Suprapubic skin (tissue), 4 donors: ENCODE results near the gene LSM2. TPM values are rescaled to one million over a fixed set of nuclear protein-coding genes. Genes with fewer than 3 reads are reported as not detected.
A peak's percentile ranks its signal among the peaks of the same experiment; 100 is the strongest.
"Not testable (repeated sequence)": the region's sequence is repeated elsewhere in the genome, so short reads cannot be mapped to it uniquely, and the experiment has no call there.

Source experiments
- DNase-seq, 2 donors: peaks; one replicate each; pipeline ENCODE4 v3.0.0-alpha.2; 2019; ENCODE audit warnings: low spot score in 2 of 2
- H3K27ac ChIP-seq: fragments of 200-600 bp; sonication (generic); one replicate; pipeline ENCODE4 v1.5.1; 2019
- H3K27me3 ChIP-seq: fragments of 200-600 bp; sonication (generic); one replicate; pipeline ENCODE4 v1.5.1; 2019
- H3K36me3 ChIP-seq: fragments of 200-600 bp; sonication (generic); one replicate; pipeline ENCODE4 v1.5.1; 2019
- H3K4me1 ChIP-seq: fragments of 200-600 bp; sonication (generic); one replicate; pipeline ENCODE4 v1.5.1; 2019
- H3K4me3 ChIP-seq: fragments of 200-600 bp; sonication (generic); one replicate; pipeline ENCODE4 v1.5.1; 2019; ENCODE audit warnings: mild to moderate bottlenecking
- H3K9me3 ChIP-seq: fragments of 200-600 bp; sonication (generic); one replicate; pipeline ENCODE4 v1.5.1; 2019
- CTCF ChIP-seq, 2 donors: fragments of 200-600 bp in 1 of 2; fragments of 450-650 bp in 1 of 2; sonication (generic) in 1 of 2; IDR thresholded peaks; one replicate each; pipeline ENCODE4 v1.5.1; 2016 to 2019; ENCODE audit warnings: antibody characterized with exemption in 2 of 2, mild to moderate bottlenecking in 1 of 2, moderate library complexity in 1 of 2
- EP300 ChIP-seq: sonication (generic); formaldehyde crosslinking; IDR thresholded peaks from one replicate; pipeline ENCODE4 v1.6.1; 2017; ENCODE audit warnings: antibody characterized with exemption
- POLR2A ChIP-seq, 2 donors: fragments of 450-650 bp; IDR thresholded peaks; one replicate each; pipeline ENCODE4 v1.6.1; 2017; ENCODE audit warnings: antibody characterized with exemption in 2 of 2, mild to moderate bottlenecking in 2 of 2, moderate library complexity in 2 of 2
- POLR2AphosphoS5 ChIP-seq, 3 donors: sonication (generic); formaldehyde crosslinking; IDR thresholded peaks; one replicate each; pipeline ENCODE4 v1.6.1; 2017; ENCODE audit warnings: antibody characterized with exemption in 3 of 3
- WGBS: methylation state at CpG from one replicate; pipeline ENCODE4 v1.1.5; 2018; 5-methylcytosine and 5-hydroxymethylcytosine counted together
- total RNA-seq, 4 donors: library from RNA; depleted of rRNA; stranded (reverse); fragments of >200 nt; gene quantifications; one replicate each; pipeline ENCODE4 v1.1.0, GENCODE V29; 2016

Gene LSM2
- total RNA-seq, 4 donors from 2014 or later: 21.7 to 39.5 (median 30.2) TPM

- 98% methylated on average over 3 of the region's 3 CpGs for WGBS
- no peaks in the 10 kb centered on the region for H3K4me1 ChIP-seq
- no peak overlapping the region for H3K4me3 ChIP-seq
- no peaks in the 10 kb centered on the region for H3K9me3 ChIP-seq
- TF ChIP-seq CTCF (IDR thresholded peaks at IDR 0.05) (no peak), POLR2A (IDR thresholded peaks at IDR 0.05) (no peak), POLR2AphosphoS5 (IDR thresholded peaks at IDR 0.05) (no peak), EP300 (no peak)
- no peak overlapping the region for H3K27ac ChIP-seq
- no peaks in the 10 kb centered on the region for H3K27me3 ChIP-seq
- no peak for DNase-seq
- H3K36me3 ChIP-seq: peaks cover 16% of the 10 kb centered on the region
These were observed 37.7 kb upstream of the LSM2 start for GRCh38 chr6:31844507-31844906.

GRCh38 chr6:31842053-31842452 lies 35.3 kb upstream of the LSM2 start:
- 73% methylated on average over 9 of the region's 9 CpGs for WGBS
- TF ChIP-seq CTCF (IDR thresholded peaks at IDR 0.05) (no peak), POLR2A (IDR thresholded peaks at IDR 0.05) (no peak), POLR2AphosphoS5 (IDR thresholded peaks at IDR 0.05) (no peak), EP300 (no peak)
- no peak overlapping the region for H3K27ac ChIP-seq
- H3K9me3 ChIP-seq: no peaks in the 10 kb centered on the region
- peaks cover 40% of the 10 kb centered on the region for H3K36me3 ChIP-seq
- no peak overlapping the region for H3K4me3 ChIP-seq
- peaks cover 18% of the 10 kb centered on the region for H3K4me1 ChIP-seq
- DNase-seq: no peak
- H3K27me3 ChIP-seq: no peaks in the 10 kb centered on the region

- H3K27me3 ChIP-seq, H3K4me3 ChIP-seq, DNase-seq, H3K9me3 ChIP-seq, H3K27ac ChIP-seq: not testable (repeated sequence)
- Histone ChIP-seq H3K4me1 (peaks cover 38% of the 10 kb centered on the region), H3K36me3 (peaks cover 41% of the 10 kb centered on the region)
- whole genome bisulfite sequencing: 82% methylated on average over 8 of the region's 8 CpGs
These were observed 33.0 kb upstream of the LSM2 start for GRCh38 chr6:31839779-31840126.

- TF ChIP-seq CTCF (IDR thresholded peaks at IDR 0.05): no peak
- TF ChIP-seq POLR2AphosphoS5 (IDR thresholded peaks at IDR 0.05): no peak
- no peak for TF ChIP-seq POLR2A (IDR thresholded peaks at IDR 0.05)
- no peak for TF ChIP-seq EP300
- WGBS: 93% methylated on average over 3 of the region's 3 CpGs
- no peak for DNase-seq
- Histone ChIP-seq H3K27me3 (no peaks in the 10 kb centered on the region), H3K27ac (no peak overlapping the region), H3K9me3 (no peaks in the 10 kb centered on the region), H3K4me1 (peaks cover 42% of the 10 kb centered on the region), H3K4me3 (no peak overlapping the region), H3K36me3 (peaks cover 41% of the 10 kb centered on the region)
These were observed 32.2 kb upstream of the LSM2 start for GRCh38 chr6:31838968-31839367.

GRCh38 chr6:31838114-31838553 lies 31.4 kb upstream of the LSM2 start:
- not testable (repeated sequence) for H3K4me3 ChIP-seq, H3K27me3 ChIP-seq, H3K9me3 ChIP-seq, DNase-seq, H3K27ac ChIP-seq
- Histone ChIP-seq H3K4me1 (peaks cover 46% of the 10 kb centered on the region), H3K36me3 (peaks cover 41% of the 10 kb centered on the region)
- WGBS: 88% methylated on average over 9 of the region's 9 CpGs

GRCh38 chr6:31837369-31838113 lies 30.8 kb upstream of the LSM2 start:
- TF ChIP-seq POLR2A (IDR thresholded peaks at IDR 0.05) (no peak), CTCF (IDR thresholded peaks at IDR 0.05) (no peak), POLR2AphosphoS5 (IDR thresholded peaks at IDR 0.05) (no peak), EP300 (no peak)
- Histone ChIP-seq H3K27ac (peak overlapping the region; percentile 49), H3K36me3 (peaks cover 41% of the 10 kb centered on the region), H3K9me3 (no peaks in the 10 kb centered on the region), H3K4me1 (peaks cover 52% of the 10 kb centered on the region), H3K27me3 (no peaks in the 10 kb centered on the region), H3K4me3 (peak overlapping the region; percentile 81)
- DNase-seq: no peak
- WGBS: 45% methylated on average over 1 of the region's 1 CpG
